ENCODE data around the gene FOXA1.

DNA sequence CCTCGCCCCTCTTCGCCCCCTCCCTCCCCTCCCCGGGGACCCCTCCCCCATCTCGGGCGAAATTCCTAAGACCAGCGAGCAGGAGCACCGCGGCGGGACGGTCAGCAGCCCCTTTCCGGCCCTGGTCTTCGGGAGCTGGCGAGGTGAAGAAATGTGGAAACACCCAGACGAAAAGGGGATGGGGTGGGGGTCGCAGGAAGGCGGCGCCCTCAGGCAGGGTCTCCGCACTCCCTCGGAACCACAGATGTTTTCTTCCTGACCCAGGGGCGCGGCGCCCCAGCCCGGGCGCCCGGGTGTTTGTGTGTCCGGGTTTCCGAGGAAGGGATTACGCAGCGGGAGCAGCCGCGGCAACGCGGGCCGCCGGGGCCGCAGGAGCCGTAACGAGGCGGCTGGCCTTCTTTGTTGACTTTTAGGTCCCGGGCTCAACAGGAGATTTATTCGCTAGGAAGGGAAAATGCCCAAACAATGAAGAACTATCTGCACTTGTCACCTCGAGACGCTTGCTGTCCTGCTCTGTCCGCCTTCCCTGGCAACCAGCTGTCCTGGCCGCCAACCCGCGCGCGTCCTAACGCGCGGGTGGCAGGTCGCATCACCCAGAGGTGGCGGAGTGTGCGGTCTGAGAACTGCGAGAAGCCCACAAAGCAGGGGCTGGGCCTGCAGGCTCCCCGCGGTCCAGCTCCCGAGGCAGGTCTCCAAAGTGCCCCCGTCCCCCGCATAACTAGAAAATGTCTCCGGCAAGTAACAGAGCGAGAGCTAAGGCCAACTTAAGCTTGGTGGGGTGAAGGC lies 7.0 kb downstream of the FOXA1 start:
- peak in 1 of 3 donors; percentile 28 for TF ChIP-seq POLR2AphosphoS5 (IDR thresholded peaks at IDR 0.05)
- TF ChIP-seq, protein P1, sequence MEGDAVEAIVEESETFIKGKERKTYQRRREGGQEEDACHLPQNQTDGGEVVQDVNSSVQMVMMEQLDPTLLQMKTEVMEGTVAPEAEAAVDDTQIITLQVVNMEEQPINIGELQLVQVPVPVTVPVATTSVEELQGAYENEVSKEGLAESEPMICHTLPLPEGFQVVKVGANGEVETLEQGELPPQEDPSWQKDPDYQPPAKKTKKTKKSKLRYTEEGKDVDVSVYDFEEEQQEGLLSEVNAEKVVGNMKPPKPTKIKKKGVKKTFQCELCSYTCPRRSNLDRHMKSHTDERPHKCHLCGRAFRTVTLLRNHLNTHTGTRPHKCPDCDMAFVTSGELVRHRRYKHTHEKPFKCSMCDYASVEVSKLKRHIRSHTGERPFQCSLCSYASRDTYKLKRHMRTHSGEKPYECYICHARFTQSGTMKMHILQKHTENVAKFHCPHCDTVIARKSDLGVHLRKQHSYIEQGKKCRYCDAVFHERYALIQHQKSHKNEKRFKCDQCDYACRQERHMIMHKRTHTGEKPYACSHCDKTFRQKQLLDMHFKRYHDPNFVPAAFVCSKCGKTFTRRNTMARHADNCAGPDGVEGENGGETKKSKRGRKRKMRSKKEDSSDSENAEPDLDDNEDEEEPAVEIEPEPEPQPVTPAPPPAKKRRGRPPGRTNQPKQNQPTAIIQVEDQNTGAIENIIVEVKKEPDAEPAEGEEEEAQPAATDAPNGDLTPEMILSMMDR (IDR thresholded peaks at IDR 0.05 in 8 of 11, conservative IDR thresholded peaks at IDR 0.05 in 3 of 11): no peak

Data from spleen (tissue), 7 donors.